Activated T-cell treated with anti-CD3 and anti-CD28 coated beads, Interleukin-2, amount 50 U/mL, for 24 hours (primary cell): Measurements from ENCODE around the gene SLC15A1.

Source experiments
- DNase-seq: peaks from one replicate; pipeline ENCODE4 v3.0.0-alpha.2; 2020
- H3K27ac Mint-ChIP-seq: 2 replicates; pipeline ENCODE4 v1.8.0; 2020; ENCODE audit warnings: mild to moderate bottlenecking, mixed read lengths
- H3K27me3 Mint-ChIP-seq: 2 replicates; pipeline ENCODE4 v1.8.0; 2020; ENCODE audit warnings: mixed read lengths
- H3K36me3 Mint-ChIP-seq: 2 replicates; pipeline ENCODE4 v1.8.0; 2020; ENCODE audit warnings: low read depth, mixed read lengths
- H3K4me1 Mint-ChIP-seq: 2 replicates; pipeline ENCODE4 v1.8.0; 2020; ENCODE audit warnings: low read depth, mixed read lengths
- H3K4me3 Mint-ChIP-seq: 2 replicates; pipeline ENCODE4 v1.8.0; 2020; ENCODE audit warnings: mild to moderate bottlenecking, moderate library complexity, mixed read lengths
- H3K9me3 Mint-ChIP-seq: 2 replicates; pipeline ENCODE4 v1.8.0; 2020; ENCODE audit warnings: mixed read lengths

SLC15A1 gene

DNA sequence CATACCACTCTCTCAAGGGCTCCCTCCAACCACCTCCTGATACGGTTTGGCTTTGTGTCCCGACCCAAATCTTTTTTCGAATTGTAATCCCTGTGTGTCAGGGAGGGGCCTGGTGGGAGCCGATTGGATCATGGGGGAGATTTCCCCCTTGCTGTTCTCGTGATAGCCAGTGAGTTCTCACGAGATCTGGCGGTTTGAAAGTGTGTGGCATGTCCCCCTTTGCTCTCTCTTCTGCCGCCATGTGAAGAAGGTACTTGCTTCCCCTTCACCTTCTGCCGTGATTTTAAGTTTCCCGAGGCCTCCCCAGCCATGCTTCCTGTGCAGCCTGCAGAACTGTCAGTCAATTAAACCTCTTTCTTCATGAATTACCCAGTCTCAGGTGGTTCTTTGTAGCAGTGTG is 34.7 kb upstream of the SLC15A1 start:
- peaks cover 5% of the 10 kb centered on the region for H3K36me3 Mint-ChIP-seq
- H3K9me3 Mint-ChIP-seq, result peaks cover 5% of the 10 kb centered on the region
- H3K27me3 Mint-ChIP-seq, result peaks cover 4% of the 10 kb centered on the region
- no peaks in the 10 kb centered on the region for H3K4me1 Mint-ChIP-seq
- H3K27ac Mint-ChIP-seq, result no peak overlapping the region
- H3K4me3 Mint-ChIP-seq, result no peak overlapping the region
- no peak for DNase-seq

GRCh38 chr13:98786023-98786422 is 33.6 kb upstream of the SLC15A1 start:
- Mint-ChIP-seq H3K4me3 (no peak overlapping the region), H3K9me3 (peaks cover 3% of the 10 kb centered on the region), H3K4me1 (no peaks in the 10 kb centered on the region), H3K27ac (no peak overlapping the region), H3K27me3 (peaks cover 7% of the 10 kb centered on the region), H3K36me3 (no peaks in the 10 kb centered on the region)
- no peak for DNase-seq

GRCh38 chr13:98785405-98785804 is 32.9 kb upstream of the SLC15A1 start:
- H3K36me3 Mint-ChIP-seq, result no peaks in the 10 kb centered on the region
- no peak overlapping the region for H3K4me3 Mint-ChIP-seq
- DNase-seq, result no peak
- H3K4me1 Mint-ChIP-seq, result no peaks in the 10 kb centered on the region
- H3K9me3 Mint-ChIP-seq, result peaks cover 3% of the 10 kb centered on the region
- H3K27me3 Mint-ChIP-seq, result peaks cover 9% of the 10 kb centered on the region
- H3K27ac Mint-ChIP-seq, result no peak overlapping the region

DNA sequence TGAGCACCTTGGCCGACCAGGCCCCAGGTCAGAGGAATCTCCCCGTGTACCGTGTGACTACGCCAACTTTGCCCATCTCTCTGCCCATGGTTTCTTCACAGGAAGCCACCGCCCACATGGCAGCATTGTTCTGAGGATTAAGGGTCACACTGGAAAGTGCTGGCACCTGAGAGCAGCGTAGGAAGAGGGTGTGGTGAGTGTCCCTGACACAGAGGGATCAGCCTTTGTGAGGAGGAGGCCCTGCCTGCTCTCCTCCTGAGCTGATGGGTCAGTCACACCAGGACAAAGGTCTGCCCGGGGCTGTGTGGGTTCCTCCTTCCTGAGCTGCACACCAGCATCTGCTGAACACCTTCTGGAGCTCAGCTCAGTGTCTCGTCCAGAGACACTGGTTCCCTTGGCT is 32.2 kb upstream of the SLC15A1 start:
- H3K27ac Mint-ChIP-seq, result no peak overlapping the region
- H3K4me3 Mint-ChIP-seq, result no peak overlapping the region
- H3K4me1 Mint-ChIP-seq, result no peaks in the 10 kb centered on the region
- H3K36me3 Mint-ChIP-seq, result no peaks in the 10 kb centered on the region
- H3K27me3 Mint-ChIP-seq, result peaks cover 9% of the 10 kb centered on the region
- H3K9me3 Mint-ChIP-seq, result peaks cover 2% of the 10 kb centered on the region
- no peak for DNase-seq

DNA sequence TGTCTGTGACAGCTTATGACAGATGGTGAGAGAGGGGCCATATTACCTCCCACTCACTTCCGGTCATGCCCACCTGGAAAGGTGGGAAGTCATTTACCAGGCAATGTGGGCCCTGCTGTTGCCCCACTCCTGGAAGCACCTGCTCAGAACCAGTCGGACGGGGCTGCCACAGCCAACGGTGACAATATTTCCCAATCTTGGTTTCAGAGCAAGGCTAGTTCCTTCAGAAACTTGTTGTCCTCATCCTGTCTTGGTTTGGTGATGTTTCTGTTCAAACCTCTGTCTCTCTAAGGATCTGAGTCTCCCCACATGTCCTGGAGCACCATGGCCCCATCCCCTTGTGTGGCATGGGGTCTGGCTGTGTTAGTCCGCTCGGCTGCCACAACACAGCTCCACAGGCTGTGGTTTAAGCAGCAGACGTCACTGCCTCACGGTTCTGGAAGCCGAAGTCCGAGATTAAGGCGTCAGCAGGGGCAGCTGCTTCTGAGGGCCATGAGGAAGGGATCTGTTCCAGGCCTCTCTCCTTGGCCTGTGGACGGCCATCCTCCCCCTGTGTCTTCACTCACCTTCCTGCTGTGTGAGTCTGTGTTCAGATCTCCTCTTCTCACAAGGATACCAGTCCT is 31.5 kb upstream of the SLC15A1 start:
- peaks cover 11% of the 10 kb centered on the region for H3K27me3 Mint-ChIP-seq
- no peaks in the 10 kb centered on the region for H3K36me3 Mint-ChIP-seq
- no peak overlapping the region for H3K4me3 Mint-ChIP-seq
- H3K9me3 Mint-ChIP-seq, result no peaks in the 10 kb centered on the region
- H3K27ac Mint-ChIP-seq, result no peak overlapping the region
- no peaks in the 10 kb centered on the region for H3K4me1 Mint-ChIP-seq
- DNase-seq, result no peak

DNA sequence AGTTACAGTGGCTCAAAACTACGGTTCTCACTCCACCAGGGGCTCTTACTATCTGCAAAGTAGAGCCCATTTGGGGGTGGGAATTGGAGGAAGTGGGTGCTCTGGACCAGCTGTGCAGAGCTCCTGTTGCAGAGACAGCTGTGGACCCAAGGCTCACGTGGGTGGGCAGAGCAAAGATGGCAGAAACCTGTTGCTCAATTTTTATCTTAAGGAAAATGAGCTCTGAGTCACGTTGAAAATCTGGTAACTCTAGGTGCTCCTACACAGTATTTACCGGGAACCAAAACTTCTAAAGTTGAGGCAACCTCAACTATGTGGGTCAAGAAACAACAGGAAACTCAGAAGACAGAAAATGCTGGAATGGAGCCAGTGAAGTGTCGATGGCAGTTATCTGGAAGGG is 30.2 kb upstream of the SLC15A1 start:
- Mint-ChIP-seq H3K27me3 (peaks cover 16% of the 10 kb centered on the region), H3K36me3 (no peaks in the 10 kb centered on the region), H3K4me1 (no peaks in the 10 kb centered on the region), H3K27ac (no peak overlapping the region), H3K4me3 (no peak overlapping the region), H3K9me3 (no peaks in the 10 kb centered on the region)
- DNase-seq, result no peak

DNA sequence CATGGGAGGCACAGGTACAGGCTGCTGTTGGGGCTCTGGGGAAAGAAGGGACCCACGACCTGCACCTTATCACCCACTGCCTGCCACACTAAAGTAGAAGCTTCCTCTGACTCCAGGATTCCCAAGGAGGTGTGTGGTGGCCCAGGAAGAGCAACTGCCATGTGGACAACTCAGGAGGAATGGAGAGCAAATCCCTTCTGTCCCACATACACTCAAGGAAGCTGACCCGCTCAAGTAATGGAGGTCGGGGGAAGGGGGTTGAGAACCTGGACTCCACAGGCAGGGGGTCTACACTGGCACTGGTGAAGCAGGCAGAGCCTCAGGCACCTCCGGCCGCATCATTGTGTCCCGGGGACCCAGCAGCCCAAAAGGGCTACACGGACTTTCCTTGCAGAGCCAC is 29.4 kb upstream of the SLC15A1 start:
- H3K27ac Mint-ChIP-seq, result no peak overlapping the region
- no peak overlapping the region for H3K4me3 Mint-ChIP-seq
- H3K9me3 Mint-ChIP-seq, result no peaks in the 10 kb centered on the region
- no peaks in the 10 kb centered on the region for H3K4me1 Mint-ChIP-seq
- DNase-seq, result no peak
- peaks cover 17% of the 10 kb centered on the region for H3K27me3 Mint-ChIP-seq
- H3K36me3 Mint-ChIP-seq, result no peaks in the 10 kb centered on the region

- no peak overlapping the region for H3K27ac Mint-ChIP-seq
- peaks cover 17% of the 10 kb centered on the region for H3K27me3 Mint-ChIP-seq
- no peaks in the 10 kb centered on the region for H3K4me1 Mint-ChIP-seq
- no peaks in the 10 kb centered on the region for H3K9me3 Mint-ChIP-seq
- no peaks in the 10 kb centered on the region for H3K36me3 Mint-ChIP-seq
- H3K4me3 Mint-ChIP-seq, result no peak overlapping the region
- no peak for DNase-seq
Measured at GRCh38 chr13:98781470-98781869, 29.0 kb upstream of the SLC15A1 start.

- Mint-ChIP-seq H3K4me3 (no peak overlapping the region), H3K27ac (no peak overlapping the region), H3K36me3 (no peaks in the 10 kb centered on the region), H3K27me3 (peaks cover 20% of the 10 kb centered on the region), H3K4me1 (no peaks in the 10 kb centered on the region), H3K9me3 (no peaks in the 10 kb centered on the region)
- DNase-seq, result no peak
Measured at GRCh38 chr13:98781045-98781444, 28.6 kb upstream of the SLC15A1 start.

DNA sequence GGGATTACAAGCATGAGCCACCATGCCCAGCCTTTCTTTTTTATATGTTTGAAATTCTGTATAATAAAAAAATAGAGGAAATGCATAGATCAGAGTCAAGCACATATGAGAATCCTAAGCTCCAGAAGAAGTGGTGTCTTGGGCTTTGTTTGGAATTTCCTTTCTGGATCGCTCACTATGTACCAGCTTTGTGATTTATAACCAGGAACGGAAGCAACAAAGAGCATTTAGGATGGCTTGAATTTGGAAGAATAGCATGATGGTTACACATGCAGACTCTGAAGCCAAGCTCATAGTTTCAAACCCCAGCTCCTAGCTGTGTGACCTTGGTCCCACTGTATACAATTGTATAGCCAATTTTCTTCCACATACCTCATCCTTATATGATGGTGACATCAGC is 28.0 kb upstream of the SLC15A1 start:
- no peak for DNase-seq
- Mint-ChIP-seq H3K27ac (no peak overlapping the region), H3K9me3 (no peaks in the 10 kb centered on the region), H3K36me3 (no peaks in the 10 kb centered on the region), H3K27me3 (peaks cover 21% of the 10 kb centered on the region), H3K4me1 (no peaks in the 10 kb centered on the region), H3K4me3 (no peak overlapping the region)

- Mint-ChIP-seq H3K4me1 (no peaks in the 10 kb centered on the region), H3K36me3 (no peaks in the 10 kb centered on the region)
- no peak for DNase-seq
Measured at GRCh38 chr13:98779695-98780094, 27.2 kb upstream of the SLC15A1 start.

GRCh38 chr13:98778749-98779148 is 26.3 kb upstream of the SLC15A1 start:
- no peaks in the 10 kb centered on the region for H3K36me3 Mint-ChIP-seq
- no peak overlapping the region for H3K27ac Mint-ChIP-seq
- DNase-seq, result no peak
- no peak overlapping the region for H3K4me3 Mint-ChIP-seq
- H3K27me3 Mint-ChIP-seq, result peaks cover 21% of the 10 kb centered on the region
- no peaks in the 10 kb centered on the region for H3K9me3 Mint-ChIP-seq
- H3K4me1 Mint-ChIP-seq, result no peaks in the 10 kb centered on the region

More at GRCh38 chr13:98779695-98780094, 27.2 kb upstream of the SLC15A1 start:
- Mint-ChIP-seq H3K27ac (no peak overlapping the region), H3K27me3 (peaks cover 21% of the 10 kb centered on the region), H3K9me3 (no peaks in the 10 kb centered on the region), H3K4me3 (no peak overlapping the region)

GRCh38 chr13:98776644-98777043 is 24.2 kb upstream of the SLC15A1 start:
- Mint-ChIP-seq H3K9me3 (no peaks in the 10 kb centered on the region), H3K27me3 (peaks cover 21% of the 10 kb centered on the region), H3K4me3 (no peak overlapping the region), H3K27ac (no peak overlapping the region), H3K4me1 (no peaks in the 10 kb centered on the region), H3K36me3 (no peaks in the 10 kb centered on the region)
- no peak for DNase-seq

GRCh38 chr13:98775844-98776598 is 23.5 kb upstream of the SLC15A1 start:
- Mint-ChIP-seq H3K36me3 (no peaks in the 10 kb centered on the region), H3K4me3 (no peak overlapping the region), H3K27ac (no peak overlapping the region), H3K9me3 (no peaks in the 10 kb centered on the region), H3K27me3 (peaks cover 18% of the 10 kb centered on the region), H3K4me1 (no peaks in the 10 kb centered on the region)
- DNase-seq, result no peak

- no peak overlapping the region for H3K27ac Mint-ChIP-seq
- peaks cover 3% of the 10 kb centered on the region for H3K9me3 Mint-ChIP-seq
- peaks cover 16% of the 10 kb centered on the region for H3K27me3 Mint-ChIP-seq
- DNase-seq, result no peak
- no peaks in the 10 kb centered on the region for H3K36me3 Mint-ChIP-seq
- H3K4me1 Mint-ChIP-seq, result no peaks in the 10 kb centered on the region
- no peak overlapping the region for H3K4me3 Mint-ChIP-seq
Measured at GRCh38 chr13:98775386-98775785, 22.9 kb upstream of the SLC15A1 start.
